GM21786 (cell line): ENCODE data around the gene NRG3.

Source experiments
- ATAC-seq: cut with Tn5 transposase; IDR thresholded peaks from one replicate; pipeline ENCODE4 v1.9.1; 2021; ENCODE audit not compliant: unreplicated experiment

Gene NRG3

GRCh38 chr10:82361256-82361655 is 486.3 kb downstream of the NRG3 start:
- no peak for ATAC-seq

- no peak for ATAC-seq
These were observed 502.6 kb downstream of the NRG3 start for GRCh38 chr10:82377608-82378007.

- no peak for ATAC-seq
These were observed 503.2 kb downstream of the NRG3 start for GRCh38 chr10:82378146-82378545.

- no peak for ATAC-seq
These were observed 508.4 kb downstream of the NRG3 start for GRCh38 chr10:82383350-82383749.

GRCh38 chr10:82390866-82391658 is 516.1 kb downstream of the NRG3 start:
- no peak for ATAC-seq

GRCh38 chr10:82391971-82392370 is 517.0 kb downstream of the NRG3 start:
- ATAC-seq, result no peak

GRCh38 chr10:82392533-82392932 is 517.5 kb downstream of the NRG3 start:
- ATAC-seq, result no peak

GRCh38 chr10:82394122-82394521 is 519.1 kb downstream of the NRG3 start:
- no peak for ATAC-seq

- no peak for ATAC-seq
These were observed 520.0 kb downstream of the NRG3 start for GRCh38 chr10:82394987-82395386.

- no peak for ATAC-seq
These were observed 521.9 kb downstream of the NRG3 start for GRCh38 chr10:82396886-82397285.

- no peak for ATAC-seq
These were observed 522.9 kb downstream of the NRG3 start for GRCh38 chr10:82397854-82398253.

GRCh38 chr10:82399850-82400249 is 524.9 kb downstream of the NRG3 start:
- ATAC-seq, result no peak

GRCh38 chr10:82400841-82401240 is 525.8 kb downstream of the NRG3 start:
- ATAC-seq, result no peak

GRCh38 chr10:82402906-82403401 is 528.0 kb downstream of the NRG3 start:
- no peak for ATAC-seq

GRCh38 chr10:82409671-82410070 is 534.7 kb downstream of the NRG3 start:
- no peak for ATAC-seq

- no peak for ATAC-seq
These were observed 536.4 kb downstream of the NRG3 start for GRCh38 chr10:82411416-82411815.

GRCh38 chr10:82420001-82420400 is 545.0 kb downstream of the NRG3 start:
- ATAC-seq, result no peak

- ATAC-seq, result no peak
These were observed 554.3 kb downstream of the NRG3 start for GRCh38 chr10:82429302-82429701.

GRCh38 chr10:82438277-82438676 is 563.3 kb downstream of the NRG3 start:
- no peak for ATAC-seq

GRCh38 chr10:82440775-82441174 is 565.8 kb downstream of the NRG3 start:
- ATAC-seq, result no peak

- ATAC-seq, result no peak
These were observed 577.1 kb downstream of the NRG3 start for GRCh38 chr10:82452046-82452445.

GRCh38 chr10:82452676-82453075 is 577.7 kb downstream of the NRG3 start:
- no peak for ATAC-seq
